ENCODE results near the gene COL20A1.

COL20A1 gene

GRCh38 chr20:63258781-63259180 is 34.2 kb upstream of the COL20A1 start:
- DNase-seq, result no peak
- Histone ChIP-seq H3K9ac (ENCODE audit: low read length) (no peak overlapping the region), H3K4me3 (ENCODE audit: insufficient read depth in 1 of 2, low read depth in 1 of 2, low read length in 2 of 2) (no peak overlapping the region), H3K4me2 (ENCODE audit: low read length, poor library complexity, severe bottlenecking) (no peak overlapping the region), H3K4ac (ENCODE audit: low read depth in 1 of 2, low read length in 2 of 2) (no peak overlapping the region), H3K27me3 (ENCODE audit: control insufficient read depth in 1 of 2, insufficient read depth in 1 of 2, low read length in 2 of 2) (peaks cover 14 to 90% of the 10 kb centered on the region in 2 experiments), H3K27ac (ENCODE audit: low read length, poor library complexity, severe bottlenecking) (no peak overlapping the region), H2BK12ac (ENCODE audit: low read length in 2 of 2) (no peak overlapping the region), H3K18ac (ENCODE audit: low read depth in 1 of 2, low read length in 2 of 2) (no peak overlapping the region), H3K4me1 (ENCODE audit: control insufficient read depth, insufficient read depth, low read depth, low read length) (peaks cover 54% of the 10 kb centered on the region), H3K23ac (ENCODE audit: low read length in 2 of 2) (no peak overlapping the region), H2BK5ac (ENCODE audit: low read depth, low read length, poor library complexity, severe bottlenecking) (no peak overlapping the region), H3K9me3 (ENCODE audit: control insufficient read depth, low read length) (no peaks in the 10 kb centered on the region), H4K91ac (ENCODE audit: low read length) (no peak overlapping the region), H3K36me3 (ENCODE audit: control insufficient read depth in 1 of 2, insufficient read depth in 2 of 2, low read depth in 1 of 2, low read length in 2 of 2) (peaks cover 0 to 38% of the 10 kb centered on the region in 2 experiments), H4K8ac (ENCODE audit: low read length) (no peak overlapping the region), H2BK120ac (ENCODE audit: low read depth, low read length) (no peak overlapping the region), H3K79me1 (replicated peaks; ENCODE audit: low read length, poor library complexity, severe bottlenecking) (peaks cover 4% of the 10 kb centered on the region), H3K14ac (ENCODE audit: low read length in 2 of 2) (no peak overlapping the region), H2BK15ac (ENCODE audit: low read depth, poor library complexity, severe bottlenecking) (no peak overlapping the region), H2AFZ (ENCODE audit: low read depth, low read length) (no peak overlapping the region), H2AK5ac (ENCODE audit: low read length, severe bottlenecking) (no peak overlapping the region)
- 70% methylated on average over 8 of the region's 8 CpGs for WGBS

- Histone ChIP-seq H3K14ac (ENCODE audit: low read length in 2 of 2) (no peak overlapping the region), H4K8ac (ENCODE audit: low read length) (no peak overlapping the region), H2BK5ac (ENCODE audit: low read depth, low read length, poor library complexity, severe bottlenecking) (no peak overlapping the region), H3K23ac (ENCODE audit: low read length in 2 of 2) (no peak overlapping the region), H3K4me2 (ENCODE audit: low read length, poor library complexity, severe bottlenecking) (no peak overlapping the region), H3K9me3 (ENCODE audit: control insufficient read depth, low read length) (no peaks in the 10 kb centered on the region), H2BK12ac (ENCODE audit: low read length in 2 of 2) (no peak overlapping the region), H3K27ac (ENCODE audit: low read length, poor library complexity, severe bottlenecking) (no peak overlapping the region), H2AFZ (ENCODE audit: low read depth, low read length) (no peak overlapping the region), H2BK15ac (ENCODE audit: low read depth, poor library complexity, severe bottlenecking) (no peak overlapping the region), H3K79me1 (replicated peaks; ENCODE audit: low read length, poor library complexity, severe bottlenecking) (peaks cover 1% of the 10 kb centered on the region), H3K4me3 (ENCODE audit: insufficient read depth in 1 of 2, low read depth in 1 of 2, low read length in 2 of 2) (no peak overlapping the region), H3K9ac (ENCODE audit: low read length) (no peak overlapping the region), H3K36me3 (ENCODE audit: control insufficient read depth in 1 of 2, insufficient read depth in 2 of 2, low read depth in 1 of 2, low read length in 2 of 2) (peaks cover 0 to 38% of the 10 kb centered on the region in 2 experiments), H2AK5ac (ENCODE audit: low read length, severe bottlenecking) (no peak overlapping the region), H3K4ac (ENCODE audit: low read depth in 1 of 2, low read length in 2 of 2) (no peak overlapping the region), H3K4me1 (ENCODE audit: control insufficient read depth, insufficient read depth, low read depth, low read length) (peaks cover 52% of the 10 kb centered on the region), H3K27me3 (ENCODE audit: control insufficient read depth in 1 of 2, insufficient read depth in 1 of 2, low read length in 2 of 2) (peaks cover 12 to 93% of the 10 kb centered on the region in 2 experiments), H4K91ac (ENCODE audit: low read length) (no peak overlapping the region), H3K18ac (ENCODE audit: low read depth in 1 of 2, low read length in 2 of 2) (no peak overlapping the region), H2BK120ac (ENCODE audit: low read depth, low read length) (no peak overlapping the region)
- DNase-seq, result no peak
- 83% methylated on average over 25 of the region's 25 CpGs for WGBS
Observed at GRCh38 chr20:63259734-63260460, 33.1 kb upstream of the COL20A1 start.

- Histone ChIP-seq H3K14ac (ENCODE audit: low read length in 2 of 2) (no peak overlapping the region), H4K91ac (ENCODE audit: low read length) (no peak overlapping the region), H3K9me3 (ENCODE audit: control insufficient read depth, low read length) (no peaks in the 10 kb centered on the region), H2BK120ac (ENCODE audit: low read depth, low read length) (no peak overlapping the region), H3K4me2 (ENCODE audit: low read length, poor library complexity, severe bottlenecking) (no peak overlapping the region), H3K9ac (ENCODE audit: low read length) (no peak overlapping the region), H4K8ac (ENCODE audit: low read length) (no peak overlapping the region), H3K27ac (ENCODE audit: low read length, poor library complexity, severe bottlenecking) (no peak overlapping the region), H3K4ac (ENCODE audit: low read depth in 1 of 2, low read length in 2 of 2) (no peak overlapping the region), H3K4me3 (ENCODE audit: insufficient read depth in 1 of 2, low read depth in 1 of 2, low read length in 2 of 2) (no peak overlapping the region), H2AK5ac (ENCODE audit: low read length, severe bottlenecking) (no peak overlapping the region), H3K36me3 (ENCODE audit: control insufficient read depth in 1 of 2, insufficient read depth in 2 of 2, low read depth in 1 of 2, low read length in 2 of 2) (peaks cover 0 to 40% of the 10 kb centered on the region in 2 experiments), H3K27me3 (ENCODE audit: control insufficient read depth in 1 of 2, insufficient read depth in 1 of 2, low read length in 2 of 2) (peaks cover 10 to 93% of the 10 kb centered on the region in 2 experiments), H2BK15ac (ENCODE audit: low read depth, poor library complexity, severe bottlenecking) (no peak overlapping the region), H2BK5ac (ENCODE audit: low read depth, low read length, poor library complexity, severe bottlenecking) (no peak overlapping the region), H3K79me1 (replicated peaks; ENCODE audit: low read length, poor library complexity, severe bottlenecking) (no peaks in the 10 kb centered on the region), H3K18ac (ENCODE audit: low read depth in 1 of 2, low read length in 2 of 2) (no peak overlapping the region), H2BK12ac (ENCODE audit: low read length in 2 of 2) (no peak overlapping the region), H3K23ac (ENCODE audit: low read length in 2 of 2) (no peak overlapping the region), H3K4me1 (ENCODE audit: control insufficient read depth, insufficient read depth, low read depth, low read length) (peaks cover 47% of the 10 kb centered on the region), H2AFZ (ENCODE audit: low read depth, low read length) (no peak overlapping the region)
- WGBS, result 89% methylated on average over 15 of the region's 15 CpGs
- no peak for DNase-seq
Observed at GRCh38 chr20:63260521-63260920, 32.5 kb upstream of the COL20A1 start.

- Histone ChIP-seq H3K9me3 (ENCODE audit: control insufficient read depth, low read length) (no peaks in the 10 kb centered on the region), H3K23ac (ENCODE audit: low read length in 2 of 2) (no peak overlapping the region), H3K4me2 (ENCODE audit: low read length, poor library complexity, severe bottlenecking) (no peak overlapping the region), H3K4me3 (ENCODE audit: insufficient read depth in 1 of 2, low read depth in 1 of 2, low read length in 2 of 2) (no peak overlapping the region), H3K27ac (ENCODE audit: low read length, poor library complexity, severe bottlenecking) (no peak overlapping the region), H2AK5ac (ENCODE audit: low read length, severe bottlenecking) (no peak overlapping the region), H3K18ac (ENCODE audit: low read depth in 1 of 2, low read length in 2 of 2) (no peak overlapping the region), H3K79me1 (replicated peaks; ENCODE audit: low read length, poor library complexity, severe bottlenecking) (no peaks in the 10 kb centered on the region), H3K4me1 (ENCODE audit: control insufficient read depth, insufficient read depth, low read depth, low read length) (peaks cover 42% of the 10 kb centered on the region), H2BK12ac (ENCODE audit: low read length in 2 of 2) (no peak overlapping the region), H2AFZ (ENCODE audit: low read depth, low read length) (no peak overlapping the region), H2BK120ac (ENCODE audit: low read depth, low read length) (no peak overlapping the region), H2BK5ac (ENCODE audit: low read depth, low read length, poor library complexity, severe bottlenecking) (no peak overlapping the region), H4K91ac (ENCODE audit: low read length) (peak overlapping the region; percentile 16), H3K36me3 (ENCODE audit: control insufficient read depth in 1 of 2, insufficient read depth in 2 of 2, low read depth in 1 of 2, low read length in 2 of 2) (peaks cover 0 to 38% of the 10 kb centered on the region in 2 experiments), H3K27me3 (ENCODE audit: control insufficient read depth in 1 of 2, insufficient read depth in 1 of 2, low read length in 2 of 2) (peaks cover 15 to 93% of the 10 kb centered on the region in 2 experiments), H4K8ac (ENCODE audit: low read length) (no peak overlapping the region), H3K9ac (ENCODE audit: low read length) (no peak overlapping the region), H2BK15ac (ENCODE audit: low read depth, poor library complexity, severe bottlenecking) (no peak overlapping the region), H3K4ac (ENCODE audit: low read depth in 1 of 2, low read length in 2 of 2) (no peak overlapping the region), H3K14ac (ENCODE audit: low read length in 2 of 2) (no peak overlapping the region)
- DNase-seq, result peak; percentile 18
- 55% methylated on average over 25 of the region's 25 CpGs for WGBS
Observed at GRCh38 chr20:63261060-63261794, 31.8 kb upstream of the COL20A1 start.

All from mesenchymal stem cell (in vitro differentiated cells and primary cell).